IMR-90 (cell line): ENCODE results near the gene UBA52. TPM values are rescaled to one million over a fixed set of nuclear protein-coding genes. Genes with fewer than 3 reads are reported as not detected.
"Not testable (repeated sequence)": the region's sequence is repeated elsewhere in the genome, so short reads cannot be mapped to it uniquely, and the experiment has no call there.

Experiments used
- ATAC-seq: fragments of 200-7000 bp; cut with Tn5 transposase; 2 replicates; pipeline ENCODE4 v1.9.1; 2020; ENCODE audit warnings: low read depth, mild to moderate bottlenecking, moderate library complexity
- BruUV-seq: library from RNA; stranded (reverse); fragments of 400-500 nt; replicated peaks from 2 replicates; lab custom pipeline; 2021; lab: Mats Ljungman, UMichigan
- CTCF ChIA-PET: fragments of 300-600 bp; formaldehyde crosslinking; extraction: SDS; loops from one replicate; lab custom pipeline; 2021; ENCODE audit warnings: antibody characterized with exemption; lab: Yijun Ruan, JAX
- POLR2A ChIA-PET: fragments of 300-600 bp; sonication (Branson Sonifier 250); formaldehyde crosslinking; loops from one replicate; lab custom pipeline; 2022; ENCODE audit warnings: antibody characterized with exemption; ENCODE audit not compliant: unreplicated experiment; lab: Charles Lee
- DNase-seq: peaks from one replicate; pipeline ENCODE4 v3.0.0; 2013
- H2AFZ ChIP-seq: replicated peaks from 2 replicates; pipeline ENCODE3; 2013; ENCODE audit warnings: low read length, mild to moderate bottlenecking; ENCODE audit not compliant: poor library complexity
- H2AK5ac ChIP-seq: 2 replicates; pipeline ENCODE4 v1.6.1; 2013; ENCODE audit warnings: low read depth, low read length, inconsistent platforms
- H2AK9ac ChIP-seq: replicated peaks from 2 replicates; pipeline ENCODE3; 2013; ENCODE audit warnings: mild to moderate bottlenecking, low read depth, low read length, moderate library complexity; ENCODE audit not compliant: poor library complexity
- H2BK120ac ChIP-seq: 2 replicates; pipeline ENCODE4 v1.6.1; 2013; ENCODE audit warnings: low read depth, low read length, inconsistent platforms
- H2BK15ac ChIP-seq: 3 replicates; pipeline ENCODE4 v1.6.1; 2013; ENCODE audit warnings: low read depth, low read length, inconsistent platforms
- H2BK20ac ChIP-seq: 2 replicates; pipeline ENCODE4 v1.6.1; 2013; ENCODE audit warnings: low read depth, mild to moderate bottlenecking, inconsistent platforms, low read length, moderate library complexity
- H2BK5ac ChIP-seq: 2 replicates; pipeline ENCODE4 v1.6.1; 2013; ENCODE audit warnings: mild to moderate bottlenecking, low read depth, low read length, inconsistent platforms; ENCODE audit not compliant: poor library complexity, severe bottlenecking
- H3K14ac ChIP-seq: replicated peaks from 2 replicates; pipeline ENCODE4 v1.6.1; 2013; ENCODE audit warnings: low read depth, low read length, inconsistent platforms
- H3K18ac ChIP-seq: 2 replicates; pipeline ENCODE4 v1.6.1; 2013; ENCODE audit warnings: low read depth, low read length, control low read depth
- H3K23ac ChIP-seq: 2 replicates; pipeline ENCODE4 v1.6.1; 2013; ENCODE audit warnings: low read depth, low read length, inconsistent platforms
- H3K27ac ChIP-seq: 2 replicates; pipeline ENCODE4 v1.5.1; 2013; ENCODE audit warnings: mild to moderate bottlenecking, control low read depth, low read length; ENCODE audit not compliant: insufficient read depth
- H3K27me3 ChIP-seq: 2 replicates; pipeline ENCODE4 v1.6.1; 2013; ENCODE audit warnings: low read length; ENCODE audit not compliant: control insufficient read depth, insufficient read depth
- H3K36me3 ChIP-seq: 2 replicates; pipeline ENCODE4 v1.6.1; 2013; ENCODE audit warnings: low read length, mixed read lengths; ENCODE audit not compliant: control insufficient read depth, insufficient read depth
- H3K4ac ChIP-seq: 2 replicates; pipeline ENCODE4 v1.6.1; 2013; ENCODE audit warnings: low read depth, low read length, inconsistent platforms
- H3K4me1 ChIP-seq: 2 replicates; pipeline ENCODE4 v1.6.1; 2013; ENCODE audit warnings: low read length, mixed read lengths; ENCODE audit not compliant: control insufficient read depth, insufficient read depth
- H3K4me2 ChIP-seq: 2 replicates; pipeline ENCODE4 v1.6.1; 2013; ENCODE audit warnings: low read depth, mild to moderate bottlenecking, control low read depth, low read length, moderate library complexity
- H3K4me3 ChIP-seq: 2 replicates; pipeline ENCODE4 v1.5.1; 2013; ENCODE audit warnings: low read depth, mild to moderate bottlenecking, control low read depth, low read length, moderate library complexity; ENCODE audit not compliant: insufficient read depth
- H3K56ac ChIP-seq: 2 replicates; pipeline ENCODE4 v1.6.1; 2013; ENCODE audit warnings: low read length, inconsistent platforms; ENCODE audit not compliant: insufficient read depth; ENCODE audit errors: extremely low read depth
- H3K79me1 ChIP-seq, 2 experiments: 2 replicates each; pipeline ENCODE4 v1.6.1; 2013; ENCODE audit warnings: low read length in 2 of 2, inconsistent platforms in 1 of 2, low read depth in 1 of 2
- H3K9ac ChIP-seq: 2 replicates; pipeline ENCODE4 v1.6.1; 2013; ENCODE audit warnings: low read depth, low read length, control low read depth
- H3K9me1 ChIP-seq: 2 replicates; pipeline ENCODE4 v1.6.1; 2013; ENCODE audit warnings: low read length, inconsistent platforms; ENCODE audit not compliant: insufficient read depth
- H3K9me3 ChIP-seq: 2 replicates; pipeline ENCODE4 v1.6.1; 2013; ENCODE audit warnings: low read length; ENCODE audit not compliant: control insufficient read depth, insufficient read depth
- H4K20me1 ChIP-seq: 2 replicates; pipeline ENCODE4 v1.6.1; 2013; ENCODE audit warnings: low read length, inconsistent platforms; ENCODE audit not compliant: insufficient read depth
- H4K5ac ChIP-seq: 2 replicates; pipeline ENCODE4 v1.6.1; 2013; ENCODE audit warnings: mild to moderate bottlenecking, low read depth, low read length, control low read depth
- H4K8ac ChIP-seq, 2 experiments: 2 replicates each; pipeline ENCODE4 v1.6.1; 2013; ENCODE audit warnings: low read depth in 2 of 2, low read length in 2 of 2, control low read depth in 1 of 2, inconsistent platforms in 1 of 2
- H4K91ac ChIP-seq: 2 replicates; pipeline ENCODE4 v1.6.1; 2013; ENCODE audit warnings: low read depth, low read length, inconsistent platforms; ENCODE audit not compliant: insufficient read depth
- WGBS, 2 experiments: methylation state at CpG; one replicate each; pipeline versions ENCODE4 v1.1.5 to v1.1.7; 2013; ENCODE audit warnings: missing lambda C conversion rate in 2 of 2; ENCODE audit not compliant: insufficient read length in 1 of 2; ENCODE audit errors: extremely low coverage in 2 of 2; 5-methylcytosine and 5-hydroxymethylcytosine counted together
- dilution Hi-C: fragments of 300-500 bp; cut with HindIII; formaldehyde crosslinking; loops from one replicate; pipeline ENCODE4 v1.14.3; 2018; ENCODE audit warnings: low sequenced_read_pairs; ENCODE audit not compliant: unreplicated experiment
- in situ Hi-C: fragments of 300-500 bp; cut with MboI; formaldehyde crosslinking; loops from 3 replicates; pipeline ENCODE4 v1.14.3; 2019; ENCODE audit warnings: low sequenced_read_pairs, inconsistent platforms, mixed read lengths
- intact Hi-C: fragments of 100-400 bp; cut with micrococcal nuclease; formaldehyde crosslinking; loops from 2 replicates; pipeline ENCODE4 v1.10.0; 2022
- polyA plus RNA-seq, 3 experiments: library from polyadenylated mRNA; depleted of rRNA; stranded (reverse); fragments of >200 nt; gene quantifications; 2 replicates each; pipeline ENCODE4 v1.2.3, GENCODE V29; 2012; ENCODE audit warnings: low replicate concordance in 1 of 3
- total RNA-seq: library from RNA; depleted of rRNA; stranded (reverse); fragments of >200 nt; gene quantifications from 2 replicates; pipeline ENCODE4 v1.2.3, GENCODE V29; 2012

Gene UBA52
- total and polyA plus RNA-seq, 2 of the 4 experiments (the other 2 are of a cell fraction) = 1,030 to 3,008 TPM

GRCh38 chr19:18600692-18601397 is 29.2 kb downstream of the UBA52 start:
- not testable (repeated sequence) for DNase-seq, H3K36me3 ChIP-seq

More at GRCh38 chr19:18600692-18601397, 29.2 kb downstream of the UBA52 start:
- H2AK9ac ChIP-seq, H3K9ac ChIP-seq, H4K91ac ChIP-seq, H3K18ac ChIP-seq, H2BK5ac ChIP-seq, BruUV-seq, H3K56ac ChIP-seq, H3K79me1 ChIP-seq, H2BK15ac ChIP-seq, dilution Hi-C loops, H3K4me2 ChIP-seq, H3K4me1 ChIP-seq, H2AFZ ChIP-seq, H4K5ac ChIP-seq, H3K9me1 ChIP-seq, H3K27ac ChIP-seq, H3K14ac ChIP-seq, H3K9me3 ChIP-seq, POLR2A ChIA-PET, H2BK20ac ChIP-seq, in situ Hi-C loops, H4K8ac ChIP-seq, H2AK5ac ChIP-seq, H3K23ac ChIP-seq, ATAC-seq, H3K4ac ChIP-seq, H2BK120ac ChIP-seq, intact Hi-C loops, H3K4me3 ChIP-seq, H4K20me1 ChIP-seq: not testable (repeated sequence)
- H3K27me3 ChIP-seq = peaks cover 29% of the 10 kb centered on the region
- CTCF ChIA-PET = interaction anchor here (0.7 kb wide), 1 partner anchor 127 kb away, joined by 3 read pairs; no protein-coding TSS in a partner anchor
- WGBS, 2 experiments = no CpG with 5 or more reads among the region's 15 CpGs
